Chondrocyte (in vitro differentiated cells): ENCODE measurements around the gene TMEM205. TPM values are rescaled to one million over a fixed set of nuclear protein-coding genes. Genes with fewer than 3 reads are reported as not detected.
"Not testable (repeated sequence)": the region's sequence is repeated elsewhere in the genome, so short reads cannot be mapped to it uniquely, and the experiment has no call there.

Experiments
- DNase-seq: peaks from one replicate; pipeline ENCODE4 v3.0.0; 2021; ENCODE audit warnings: mixed read lengths, low spot score
- H3K27ac Mint-ChIP-seq: one replicate; pipeline ENCODE4 v1.8.0; 2021; ENCODE audit warnings: mild to moderate bottlenecking, moderate library complexity, mixed read lengths; ENCODE audit not compliant: unreplicated experiment
- H3K27me3 Mint-ChIP-seq: 2 replicates; pipeline ENCODE4 v1.8.0; 2021; ENCODE audit warnings: low read depth, mixed read lengths
- H3K36me3 Mint-ChIP-seq: 2 replicates; pipeline ENCODE4 v1.8.0; 2021; ENCODE audit warnings: low read depth, mixed read lengths
- H3K4me1 Mint-ChIP-seq: 2 replicates; pipeline ENCODE4 v1.8.0; 2021; ENCODE audit warnings: low read depth, mild to moderate bottlenecking, mixed read lengths
- H3K4me3 Mint-ChIP-seq: one replicate; pipeline ENCODE4 v1.8.0; 2021; ENCODE audit warnings: mild to moderate bottlenecking, moderate library complexity, mixed read lengths; ENCODE audit not compliant: unreplicated experiment
- H3K9me3 Mint-ChIP-seq: 2 replicates; pipeline ENCODE4 v1.8.0; 2021; ENCODE audit warnings: low read depth, mixed read lengths
- CTCF ChIP-seq: fragments of 200-600 bp; sonication (generic); IDR thresholded peaks from 2 replicates; pipeline ENCODE4 v1.5.0; 2021; ENCODE audit warnings: antibody characterized with exemption, mild to moderate bottlenecking, moderate library complexity
- total RNA-seq: library from RNA; stranded (reverse); gene quantifications from 3 replicates; pipeline ENCODE4 v1.2.1, GENCODE V29; 2021

TMEM205 gene
- total RNA-seq, 1 donor from 2014 or later = 39.2 TPM

- H3K9me3 Mint-ChIP-seq = no peaks in the 10 kb centered on the region
- peak overlapping the region; percentile 81 for H3K27ac Mint-ChIP-seq
- H3K36me3 Mint-ChIP-seq = no peaks in the 10 kb centered on the region
- H3K4me1 Mint-ChIP-seq = peaks cover 29% of the 10 kb centered on the region
- TF ChIP-seq CTCF = no peak
- H3K27me3 Mint-ChIP-seq = no peaks in the 10 kb centered on the region
- H3K4me3 Mint-ChIP-seq = peak overlapping the region; percentile 1
- no peak for DNase-seq
Observed at GRCh38 chr19:11324079-11324661, 21.9 kb downstream of the TMEM205 start.

GRCh38 chr19:11323601-11324078 lies 22.4 kb downstream of the TMEM205 start:
- no peaks in the 10 kb centered on the region for H3K27me3 Mint-ChIP-seq
- DNase-seq = no peak
- H3K4me3 Mint-ChIP-seq = no peak overlapping the region
- no peak for TF ChIP-seq CTCF
- no peaks in the 10 kb centered on the region for H3K36me3 Mint-ChIP-seq
- H3K27ac Mint-ChIP-seq = peak overlapping the region; percentile 81
- H3K9me3 Mint-ChIP-seq = no peaks in the 10 kb centered on the region
- peaks cover 29% of the 10 kb centered on the region for H3K4me1 Mint-ChIP-seq

- TF ChIP-seq CTCF = no peak
- Mint-ChIP-seq H3K9me3 (no peaks in the 10 kb centered on the region), H3K4me3 (no peak overlapping the region), H3K36me3 (no peaks in the 10 kb centered on the region), H3K4me1 (peaks cover 36% of the 10 kb centered on the region), H3K27ac (peak overlapping the region; percentile 55), H3K27me3 (no peaks in the 10 kb centered on the region)
- DNase-seq = no peak
Observed at GRCh38 chr19:11322269-11323024, 23.6 kb downstream of the TMEM205 start.

GRCh38 chr19:11321191-11322126 lies 24.6 kb downstream of the TMEM205 start:
- Mint-ChIP-seq H3K9me3 (no peaks in the 10 kb centered on the region), H3K27ac (no peak overlapping the region), H3K27me3 (no peaks in the 10 kb centered on the region), H3K4me3 (no peak overlapping the region), H3K4me1 (peaks cover 37% of the 10 kb centered on the region), H3K36me3 (no peaks in the 10 kb centered on the region)
- TF ChIP-seq CTCF = no peak
- no peak for DNase-seq

- H3K27me3 Mint-ChIP-seq, DNase-seq, H3K27ac Mint-ChIP-seq, H3K36me3 Mint-ChIP-seq, H3K4me3 Mint-ChIP-seq, H3K9me3 Mint-ChIP-seq: not testable (repeated sequence)
- H3K4me1 Mint-ChIP-seq = peaks cover 37% of the 10 kb centered on the region
Observed at GRCh38 chr19:11320278-11320995, 25.6 kb downstream of the TMEM205 start.
